A673 (cell line): ENCODE data around the gene AKIRIN1.

Source experiments
- CTCF ChIP-seq: fragments of 300-800, 200-600 bp; sonication (generic); conservative IDR thresholded peaks from 2 replicates; pipeline ENCODE4 v1.5.1; 2017; ENCODE audit warnings: low read depth, mild to moderate bottlenecking, antibody characterized with exemption, low read length, moderate library complexity, mixed read lengths
- EZH2 ChIP-seq: fragments of 200-600 bp; sonication (generic); IDR thresholded peaks from 2 replicates; pipeline ENCODE4 v1.6.1; 2017; ENCODE audit warnings: borderline replicate concordance, low read depth, mild to moderate bottlenecking, mixed read lengths, antibody characterized with exemption, low read length; ENCODE audit not compliant: poor library complexity, severe bottlenecking

- TF ChIP-seq CTCF, result no peak
- TF ChIP-seq EZH2, result no peak
Observed at GRCh38 chr1:39017266-39017665, 26.2 kb downstream of the AKIRIN1 start.
